Loucy (cell line): Measurements from ENCODE around the gene KRT76.
"Not testable (repeated sequence)": the region's sequence is repeated elsewhere in the genome, so short reads cannot be mapped to it uniquely, and the experiment has no call there.

Source experiments
- CTCF ChIP-seq: fragments of 200-600 bp; sonication (generic); conservative IDR thresholded peaks from 2 replicates; pipeline ENCODE4 v1.5.1; 2014; ENCODE audit warnings: mild to moderate bottlenecking, antibody characterized with exemption, low read length
- EZH2phosphoT487 ChIP-seq: fragments of 200-600 bp; IDR thresholded peaks from 2 replicates; pipeline ENCODE4 v1.6.1; 2018; ENCODE audit warnings: antibody characterized with exemption, mild to moderate bottlenecking, moderate library complexity, borderline replicate concordance

- not testable (repeated sequence) for TF ChIP-seq CTCF, EZH2phosphoT487
These were observed 26.6 kb downstream of the KRT76 start for GRCh38 chr12:52750532-52750931.
